Skin epidermis (tissue), 12 donors: Measurements from ENCODE around the gene TMEM196.

ENCODE experiments used
- H3K27ac ChIP-seq, 21 experiments: fragments of 200-600 bp; sonication (generic) in 11 of 21; one replicate each; pipeline ENCODE4 v1.5.0; 2020; ENCODE audit warnings: mild to moderate bottlenecking in 3 of 21, inconsistent platforms in 2 of 21, moderate library complexity in 2 of 21
- H3K4me3 ChIP-seq, 7 experiments: fragments of 200-600 bp; sonication (generic) in 2 of 7; one replicate each; pipeline ENCODE4 v1.5.0; 2020; ENCODE audit warnings: inconsistent platforms in 2 of 7, mild to moderate bottlenecking in 2 of 7, moderate library complexity in 1 of 7

TMEM196 gene

GRCh38 chr7:19772841-19773760 lies at the start of gene TMEM196:
Gene TMEM196 (minus strand): TSS chr7:19773617. CDS start chr7:19772696, 921 bp downstream.
- Histone ChIP-seq H3K27ac (no peak within 1 kb of the TSS), H3K4me3 (no peak within 1 kb of the TSS)

- no peak overlapping the region for H3K27ac ChIP-seq
- H3K4me3 ChIP-seq, result no peak overlapping the region
Measured at GRCh38 chr7:19816128-19816527, 42.7 kb upstream of the TMEM196 start.

GRCh38 chr7:19815546-19815945 lies 42.1 kb upstream of the TMEM196 start:
- H3K27ac ChIP-seq, result no peak overlapping the region
- no peak overlapping the region for H3K4me3 ChIP-seq

GRCh38 chr7:19814776-19815175 lies 41.4 kb upstream of the TMEM196 start:
- Histone ChIP-seq H3K27ac (no peak overlapping the region), H3K4me3 (no peak overlapping the region)

- Histone ChIP-seq H3K27ac (no peak overlapping the region), H3K4me3 (no peak overlapping the region)
Measured at GRCh38 chr7:19811386-19811785, 38.0 kb upstream of the TMEM196 start.

GRCh38 chr7:19798986-19799385 lies 25.6 kb upstream of the TMEM196 start:
- Histone ChIP-seq H3K27ac (no peak overlapping the region), H3K4me3 (no peak overlapping the region)

GRCh38 chr7:19783541-19783940 lies 10.1 kb upstream of the TMEM196 start:
- Histone ChIP-seq H3K4me3 (no peak overlapping the region), H3K27ac (no peak overlapping the region)

- no peak overlapping the region for H3K4me3 ChIP-seq
- H3K27ac ChIP-seq, result no peak overlapping the region
Measured at GRCh38 chr7:19776981-19777380, 3.6 kb upstream of the TMEM196 start.

- Histone ChIP-seq H3K27ac (no peak overlapping the region), H3K4me3 (no peak overlapping the region)
Measured at GRCh38 chr7:19775578-19775977, 2.2 kb upstream of the TMEM196 start.

- Histone ChIP-seq H3K27ac (no peak overlapping the region), H3K4me3 (no peak overlapping the region)
Measured at GRCh38 chr7:19772306-19772705, 1.1 kb downstream of the TMEM196 start.

GRCh38 chr7:19762631-19763030 lies 10.8 kb downstream of the TMEM196 start:
- H3K27ac ChIP-seq, result no peak overlapping the region
- no peak overlapping the region for H3K4me3 ChIP-seq

GRCh38 chr7:19754521-19755116 lies 18.8 kb downstream of the TMEM196 start:
- Histone ChIP-seq H3K27ac (no peak overlapping the region), H3K4me3 (no peak overlapping the region)

GRCh38 chr7:19752020-19752419 lies 21.4 kb downstream of the TMEM196 start:
- no peak overlapping the region for H3K4me3 ChIP-seq
- H3K27ac ChIP-seq, result no peak overlapping the region

- Histone ChIP-seq H3K4me3 (no peak overlapping the region), H3K27ac (no peak overlapping the region)
Measured at GRCh38 chr7:19749658-19750057, 23.8 kb downstream of the TMEM196 start.

- Histone ChIP-seq H3K4me3 (no peak overlapping the region), H3K27ac (no peak overlapping the region)
Measured at GRCh38 chr7:19747740-19748339, 25.6 kb downstream of the TMEM196 start.

GRCh38 chr7:19744075-19744474 lies 29.3 kb downstream of the TMEM196 start:
- Histone ChIP-seq H3K4me3 (no peak overlapping the region), H3K27ac (no peak overlapping the region)

GRCh38 chr7:19728716-19729115 lies 44.7 kb downstream of the TMEM196 start:
- Histone ChIP-seq H3K27ac (no peak overlapping the region), H3K4me3 (no peak overlapping the region)

- no peak overlapping the region for H3K27ac ChIP-seq
- H3K4me3 ChIP-seq, result no peak overlapping the region
Measured at GRCh38 chr7:19725770-19726169, 47.6 kb downstream of the TMEM196 start.

- no peak overlapping the region for H3K4me3 ChIP-seq
- H3K27ac ChIP-seq, result no peak overlapping the region
Measured at GRCh38 chr7:19715499-19715898, 57.9 kb downstream of the TMEM196 start.

- Histone ChIP-seq H3K4me3 (no peak overlapping the region), H3K27ac (no peak overlapping the region)
Measured at GRCh38 chr7:19713676-19714075, 59.7 kb downstream of the TMEM196 start.

GRCh38 chr7:19709249-19709578 lies 64.2 kb downstream of the TMEM196 start:
- peak overlapping the region in 5 of 7 experiments; percentile 66 to 96 (median 83) for H3K4me3 ChIP-seq
- peak overlapping the region in 10 of 21 experiments; percentile 48 to 88 (median 80) for H3K27ac ChIP-seq
